ENCODE measurements around the gene ATP9A. TPM values are rescaled to one million over a fixed set of nuclear protein-coding genes. Genes with fewer than 3 reads are reported as not detected.

The ATP9A gene
- total and polyA plus RNA-seq, 10 of the 15 experiments (the other 5 are each of a cell fraction or from before 2014, with no cell fraction given): 0.03 to 0.81 (median 0.14) TPM

DNA sequence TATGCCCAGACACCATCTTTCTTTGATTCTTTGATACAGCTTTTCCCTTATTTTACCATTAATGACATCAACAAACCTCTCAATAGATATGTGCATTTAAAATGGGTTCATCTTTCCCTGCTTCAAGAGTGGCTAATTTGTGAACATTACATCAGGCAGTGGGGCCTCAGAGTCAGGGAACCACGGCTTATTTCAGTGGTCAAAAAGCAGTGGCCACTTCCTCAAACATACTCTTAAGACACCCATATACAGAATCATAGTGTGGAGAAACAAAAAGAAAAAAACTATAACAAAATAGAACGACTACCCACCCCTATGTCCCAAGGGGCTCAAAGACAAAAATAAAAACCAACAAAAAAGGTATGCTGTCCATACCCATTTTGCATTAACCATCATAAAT, 21.2 kb upstream of the ATP9A start:
- intact Hi-C loops (cut with micrococcal nuclease; ENCODE audit: unreplicated experiment) (no loop called here), in situ Hi-C loops (cut with MboI) (no loop called here)
- CTCF ChIA-PET: interaction anchor here (1.0 kb wide), 1 partner anchor 10 kb away, joined by 3 read pairs; no protein-coding TSS in a partner anchor
- Histone ChIP-seq H3K4me3 (no peak overlapping the region), H3K9me3 (replicated peaks; ENCODE audit: control insufficient read depth, insufficient read depth, low read length) (no peaks in the 10 kb centered on the region), H3K9ac (ENCODE audit: control insufficient read depth, insufficient read depth, low read length) (no peak overlapping the region), H3K79me2 (ENCODE audit: control insufficient read depth, insufficient read depth, low read length) (no peaks in the 10 kb centered on the region), H3K4me2 (ENCODE audit: control insufficient read depth, insufficient read depth) (no peak overlapping the region), H3K27me3 (replicated peaks in 1 of 2; ENCODE audit: control insufficient read depth in 2 of 2, insufficient read depth in 2 of 2, low read length in 1 of 2) (no peaks in the 10 kb centered on the region; a peak in 1 of 4 replicates), H3K36me3 (ENCODE audit: control insufficient read depth in 2 of 2, insufficient read depth in 2 of 2, low read length in 1 of 2) (no peaks in the 10 kb centered on the region), H4K20me1 (ENCODE audit: control insufficient read depth, insufficient read depth) (no peaks in the 10 kb centered on the region), H3K4me1 (ENCODE audit: control insufficient read depth, insufficient read depth, low read length) (no peaks in the 10 kb centered on the region), H3K27ac (ENCODE audit: control insufficient read depth, insufficient read depth) (no peak overlapping the region), H2AFZ (ENCODE audit: control insufficient read depth, low read depth, low read length) (no peak overlapping the region)
- FAIRE-seq (no peak), ATAC-seq (peak; percentile 64), DNase-seq (ENCODE audit: low read depth, low spot score) (no peak)
- POLR2A ChIA-PET: interaction anchor here (0.5 kb wide), 1 partner anchor 516 kb away, joined by 4 read pairs; no protein-coding TSS in a partner anchor
- SMC1A ChIA-PET (ENCODE audit: uncharacterized antibody, unreplicated experiment): no interaction called here
- TF ChIP-seq, protein P1, sequence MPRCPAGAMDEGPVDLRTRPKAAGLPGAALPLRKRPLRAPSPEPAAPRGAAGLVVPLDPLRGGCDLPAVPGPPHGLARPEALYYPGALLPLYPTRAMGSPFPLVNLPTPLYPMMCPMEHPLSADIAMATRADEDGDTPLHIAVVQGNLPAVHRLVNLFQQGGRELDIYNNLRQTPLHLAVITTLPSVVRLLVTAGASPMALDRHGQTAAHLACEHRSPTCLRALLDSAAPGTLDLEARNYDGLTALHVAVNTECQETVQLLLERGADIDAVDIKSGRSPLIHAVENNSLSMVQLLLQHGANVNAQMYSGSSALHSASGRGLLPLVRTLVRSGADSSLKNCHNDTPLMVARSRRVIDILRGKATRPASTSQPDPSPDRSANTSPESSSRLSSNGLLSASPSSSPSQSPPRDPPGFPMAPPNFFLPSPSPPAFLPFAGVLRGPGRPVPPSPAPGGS (IDR thresholded peaks at IDR 0.05; ENCODE audit: borderline replicate concordance, insufficient read depth, low read depth, low read length, poor library complexity, severe bottlenecking): no peak
- peak; percentile 69; the same call in 1 of the 2 replicates for TF ChIP-seq SPI1 (IDR thresholded peaks at IDR 0.05; ENCODE audit: borderline replicate concordance, insufficient read depth, low read depth, low read length)
- peak; percentile 31 for TF ChIP-seq MEF2B (IDR thresholded peaks at IDR 0.05; ENCODE audit: partially characterized antibody, poor library complexity, severe bottlenecking)
- TF ChIP-seq RUNX3 (IDR thresholded peaks at IDR 0.05; ENCODE audit: low read length): 0 out of 2 replicates have a peak, but pooled peaks have one; percentile 11
- RAD21 ChIA-PET (ENCODE audit: unreplicated experiment): no interaction called here
- 0% methylated on average over 2 of the region's 2 CpGs for WGBS (ENCODE audit: insufficient coverage, insufficient replicate concordance, low lambda C conversion rate, missing lambda C conversion rate)
- BruUV-seq (replicated peaks): no TSS peak

DNA sequence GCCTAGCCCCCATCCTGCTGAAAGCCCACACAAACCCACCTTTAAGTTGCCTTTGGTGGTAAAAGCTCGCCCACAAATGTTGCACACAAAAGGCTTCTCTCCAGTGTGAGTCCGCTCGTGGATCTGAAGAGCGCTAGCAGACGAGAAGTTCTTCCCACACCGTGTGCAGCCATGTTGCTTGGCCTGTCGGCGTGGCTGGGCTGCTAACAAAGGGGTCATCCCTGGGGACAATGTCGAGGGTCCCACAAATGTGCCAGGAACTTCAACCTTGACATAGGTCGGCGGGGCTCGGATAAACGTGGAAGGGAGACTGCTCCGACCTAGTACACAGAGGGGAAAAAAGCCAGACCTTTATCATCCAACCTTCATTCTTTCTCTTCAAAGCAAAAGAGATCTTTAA, 20.6 kb upstream of the ATP9A start:
- Histone ChIP-seq H3K4me2 (ENCODE audit: control insufficient read depth, insufficient read depth) (no peak overlapping the region), H3K4me1 (ENCODE audit: control insufficient read depth, insufficient read depth, low read length) (no peaks in the 10 kb centered on the region), H3K9me3 (replicated peaks; ENCODE audit: control insufficient read depth, insufficient read depth, low read length) (no peaks in the 10 kb centered on the region), H4K20me1 (ENCODE audit: control insufficient read depth, insufficient read depth) (no peaks in the 10 kb centered on the region), H3K4me3 (no peak overlapping the region), H3K27me3 (replicated peaks in 1 of 2; ENCODE audit: control insufficient read depth in 2 of 2, insufficient read depth in 2 of 2, low read length in 1 of 2) (no peaks in the 10 kb centered on the region; a peak in 1 of 4 replicates), H3K36me3 (ENCODE audit: control insufficient read depth in 2 of 2, insufficient read depth in 2 of 2, low read length in 1 of 2) (no peaks in the 10 kb centered on the region), H2AFZ (ENCODE audit: control insufficient read depth, low read depth, low read length) (no peak overlapping the region), H3K27ac (ENCODE audit: control insufficient read depth, insufficient read depth) (no peak overlapping the region), H3K9ac (ENCODE audit: control insufficient read depth, insufficient read depth, low read length) (no peak overlapping the region), H3K79me2 (ENCODE audit: control insufficient read depth, insufficient read depth, low read length) (no peaks in the 10 kb centered on the region)
- WGBS (ENCODE audit: insufficient coverage, insufficient replicate concordance, low lambda C conversion rate, missing lambda C conversion rate): 41% methylated on average over 14 of the region's 14 CpGs
- RAD21 ChIA-PET (ENCODE audit: unreplicated experiment): no interaction called here
- TF ChIP-seq RB1 (IDR thresholded peaks at IDR 0.05; ENCODE audit: borderline replicate concordance) (no peak), FOXM1 (IDR thresholded peaks at IDR 0.05; ENCODE audit: low read depth, low read length) (no peak), BHLHE40 (IDR thresholded peaks at IDR 0.05; ENCODE audit: borderline replicate concordance in 1 of 2, low read depth in 2 of 2, low read length in 1 of 2) (no peak), ATF7 (IDR thresholded peaks at IDR 0.05; ENCODE audit: low read depth) (no peak), CREM (IDR thresholded peaks at IDR 0.05; ENCODE audit: low read depth) (no peak), HCFC1 (IDR thresholded peaks at IDR 0.05; ENCODE audit: low read length) (no peak), CBX5 (IDR thresholded peaks at IDR 0.05; ENCODE audit: low read depth) (no peak)
- TF ChIP-seq, protein P2, sequence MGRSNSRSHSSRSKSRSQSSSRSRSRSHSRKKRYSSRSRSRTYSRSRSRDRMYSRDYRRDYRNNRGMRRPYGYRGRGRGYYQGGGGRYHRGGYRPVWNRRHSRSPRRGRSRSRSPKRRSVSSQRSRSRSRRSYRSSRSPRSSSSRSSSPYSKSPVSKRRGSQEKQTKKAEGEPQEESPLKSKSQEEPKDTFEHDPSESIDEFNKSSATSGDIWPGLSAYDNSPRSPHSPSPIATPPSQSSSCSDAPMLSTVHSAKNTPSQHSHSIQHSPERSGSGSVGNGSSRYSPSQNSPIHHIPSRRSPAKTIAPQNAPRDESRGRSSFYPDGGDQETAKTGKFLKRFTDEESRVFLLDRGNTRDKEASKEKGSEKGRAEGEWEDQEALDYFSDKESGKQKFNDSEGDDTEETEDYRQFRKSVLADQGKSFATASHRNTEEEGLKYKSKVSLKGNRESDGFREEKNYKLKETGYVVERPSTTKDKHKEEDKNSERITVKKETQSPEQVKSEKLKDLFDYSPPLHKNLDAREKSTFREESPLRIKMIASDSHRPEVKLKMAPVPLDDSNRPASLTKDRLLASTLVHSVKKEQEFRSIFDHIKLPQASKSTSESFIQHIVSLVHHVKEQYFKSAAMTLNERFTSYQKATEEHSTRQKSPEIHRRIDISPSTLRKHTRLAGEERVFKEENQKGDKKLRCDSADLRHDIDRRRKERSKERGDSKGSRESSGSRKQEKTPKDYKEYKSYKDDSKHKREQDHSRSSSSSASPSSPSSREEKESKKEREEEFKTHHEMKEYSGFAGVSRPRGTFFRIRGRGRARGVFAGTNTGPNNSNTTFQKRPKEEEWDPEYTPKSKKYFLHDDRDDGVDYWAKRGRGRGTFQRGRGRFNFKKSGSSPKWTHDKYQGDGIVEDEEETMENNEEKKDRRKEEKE (IDR thresholded peaks at IDR 0.05): no peak
- ATAC-seq (no peak), DNase-seq (ENCODE audit: low read depth, low spot score) (no peak), FAIRE-seq (no peak)
- POLR2A ChIA-PET: no interaction called here
- intact Hi-C loops (cut with micrococcal nuclease; ENCODE audit: unreplicated experiment) (no loop called here), in situ Hi-C loops (cut with MboI) (no loop called here)
- no TSS peak for BruUV-seq (replicated peaks)
- CTCF ChIA-PET: no interaction called here
- SMC1A ChIA-PET (ENCODE audit: uncharacterized antibody, unreplicated experiment): no interaction called here

All from GM12878 (cell line).